HFF-Myc (cell line): ENCODE measurements around the gene TGM5.
A peak's percentile ranks its signal among the peaks of the same experiment; 100 is the strongest.

Experiments used
- DNase-seq: peaks from one replicate; pipeline ENCODE4 v3.0.0-alpha.2; 2011; ENCODE audit warnings: low read depth; ENCODE audit errors: extremely low read depth
- H3K4me3 ChIP-seq: replicated peaks from 2 replicates; pipeline ENCODE4 v1.5.1; 2011; ENCODE audit warnings: low read depth, mild to moderate bottlenecking, control low read depth, low read length
- TF ChIP-seq, protein P1 (sequence below): IDR thresholded peaks from 2 replicates; pipeline ENCODE4 v1.5.1; 2012; ENCODE audit warnings: mild to moderate bottlenecking, low read depth, low read length, control low read depth; ENCODE audit errors: missing control alignments

TGM5 gene

DNA sequence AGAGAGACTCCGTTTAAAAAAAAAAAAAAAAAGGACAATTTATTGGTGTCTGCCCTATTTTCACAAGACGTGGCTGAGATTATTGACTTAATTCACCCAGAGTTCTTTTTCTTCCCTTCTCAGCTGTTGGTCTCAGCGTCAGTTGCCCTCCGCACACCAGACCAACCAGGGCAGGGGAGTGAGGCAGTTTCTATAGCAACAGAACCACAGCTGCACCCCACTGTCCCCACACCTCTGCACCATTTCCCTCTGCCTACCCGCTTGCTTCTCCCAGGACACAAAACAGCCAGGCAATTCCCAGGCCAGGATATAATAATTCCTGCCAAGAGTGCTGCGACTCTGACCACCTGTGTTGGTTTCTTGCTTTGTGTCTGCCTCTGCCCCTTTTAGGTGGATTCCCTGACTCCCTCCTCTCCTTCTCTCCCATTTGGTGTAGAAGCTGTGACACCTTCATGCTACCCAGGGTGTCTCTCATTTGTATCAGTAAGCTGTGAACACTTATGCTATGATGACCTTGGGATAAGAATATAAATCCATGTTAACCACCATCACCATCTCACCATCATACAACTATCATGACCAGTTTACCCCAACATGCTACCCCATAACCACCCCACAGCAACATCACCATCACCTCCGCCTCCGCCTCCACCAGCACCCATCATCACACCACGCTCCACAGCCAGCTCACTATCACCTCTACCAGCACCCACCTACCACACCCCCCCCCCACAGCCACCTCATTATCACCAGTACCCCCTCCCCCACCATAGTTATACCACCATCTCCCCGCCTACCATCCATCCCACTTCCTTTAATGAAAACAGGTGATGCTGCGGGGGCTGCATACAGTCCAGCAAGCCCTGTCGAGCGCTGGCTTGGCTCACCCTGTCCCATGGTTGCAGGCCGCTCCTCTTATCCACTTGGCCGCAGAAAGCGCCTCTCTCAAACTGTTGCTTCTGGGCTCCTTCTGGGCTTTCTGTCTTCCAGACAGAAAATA, 46.5 kb downstream of the TGM5 start:
- TF ChIP-seq, protein P1, sequence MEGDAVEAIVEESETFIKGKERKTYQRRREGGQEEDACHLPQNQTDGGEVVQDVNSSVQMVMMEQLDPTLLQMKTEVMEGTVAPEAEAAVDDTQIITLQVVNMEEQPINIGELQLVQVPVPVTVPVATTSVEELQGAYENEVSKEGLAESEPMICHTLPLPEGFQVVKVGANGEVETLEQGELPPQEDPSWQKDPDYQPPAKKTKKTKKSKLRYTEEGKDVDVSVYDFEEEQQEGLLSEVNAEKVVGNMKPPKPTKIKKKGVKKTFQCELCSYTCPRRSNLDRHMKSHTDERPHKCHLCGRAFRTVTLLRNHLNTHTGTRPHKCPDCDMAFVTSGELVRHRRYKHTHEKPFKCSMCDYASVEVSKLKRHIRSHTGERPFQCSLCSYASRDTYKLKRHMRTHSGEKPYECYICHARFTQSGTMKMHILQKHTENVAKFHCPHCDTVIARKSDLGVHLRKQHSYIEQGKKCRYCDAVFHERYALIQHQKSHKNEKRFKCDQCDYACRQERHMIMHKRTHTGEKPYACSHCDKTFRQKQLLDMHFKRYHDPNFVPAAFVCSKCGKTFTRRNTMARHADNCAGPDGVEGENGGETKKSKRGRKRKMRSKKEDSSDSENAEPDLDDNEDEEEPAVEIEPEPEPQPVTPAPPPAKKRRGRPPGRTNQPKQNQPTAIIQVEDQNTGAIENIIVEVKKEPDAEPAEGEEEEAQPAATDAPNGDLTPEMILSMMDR: no peak
- DNase-seq: no peak
- H3K4me3 ChIP-seq: no peak overlapping the region

DNA sequence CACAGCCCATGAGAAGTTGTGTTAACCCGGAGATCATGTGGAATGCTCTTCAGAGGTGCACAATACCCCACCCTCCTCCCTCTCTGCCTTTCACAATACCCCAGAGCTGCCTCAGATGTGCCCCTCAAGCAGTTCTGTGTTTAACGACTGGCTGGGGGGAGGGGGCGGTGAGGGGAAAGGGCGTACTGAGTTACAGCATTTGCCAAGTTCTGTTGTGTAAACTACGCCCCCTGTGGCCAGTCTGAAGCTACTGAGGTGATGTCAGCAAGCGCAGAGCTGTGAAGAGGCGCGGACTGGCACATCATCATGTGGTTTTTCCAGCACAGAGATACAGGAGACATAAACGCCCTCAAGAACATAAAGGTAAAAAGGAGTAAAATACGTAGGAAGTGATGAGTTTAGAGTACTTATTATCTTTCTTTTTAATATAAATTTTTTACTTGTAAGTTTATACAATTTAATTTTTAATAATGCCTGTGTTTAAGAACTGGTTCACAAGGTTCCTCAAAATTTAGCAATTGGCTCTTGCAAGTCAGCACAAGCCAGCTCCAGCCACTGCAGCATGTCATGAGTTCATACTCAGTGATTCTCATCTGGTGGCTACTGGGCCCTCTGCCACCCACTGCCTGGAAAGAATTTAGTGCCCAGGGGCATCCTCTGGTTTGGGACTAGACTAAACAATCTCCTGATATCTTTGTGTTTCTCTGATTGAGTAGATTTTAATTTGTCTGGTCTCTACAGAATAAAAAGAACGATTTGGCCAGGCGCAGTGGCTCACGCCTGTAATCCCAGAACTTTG, 47.6 kb downstream of the TGM5 start:
- DNase-seq: peak; percentile 9
- TF ChIP-seq, protein P1: peak; percentile 38
- H3K4me3 ChIP-seq: no peak overlapping the region

DNA sequence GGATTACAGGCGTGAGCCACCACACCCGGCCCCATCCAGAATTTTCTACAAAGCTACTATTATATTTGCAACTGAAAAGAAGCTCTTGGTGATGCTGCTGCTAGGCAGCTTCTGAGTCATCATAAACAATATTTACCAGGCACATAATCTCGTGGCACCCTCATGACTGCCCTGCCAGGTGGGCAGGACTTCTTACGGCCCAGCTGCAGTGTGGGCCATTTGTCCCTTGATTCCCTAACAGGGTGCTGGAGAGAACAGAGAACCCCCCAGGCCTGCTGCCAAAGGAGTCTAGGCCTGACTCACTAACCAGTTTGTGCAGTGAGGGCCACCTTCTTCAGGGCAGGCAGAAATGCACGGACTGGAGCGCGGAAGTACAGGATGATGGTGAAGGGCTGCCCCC, 50.8 kb downstream of the TGM5 start:
- peak; percentile 14 for DNase-seq
- TF ChIP-seq, protein P1: no peak
- H3K4me3 ChIP-seq: no peak overlapping the region

DNA sequence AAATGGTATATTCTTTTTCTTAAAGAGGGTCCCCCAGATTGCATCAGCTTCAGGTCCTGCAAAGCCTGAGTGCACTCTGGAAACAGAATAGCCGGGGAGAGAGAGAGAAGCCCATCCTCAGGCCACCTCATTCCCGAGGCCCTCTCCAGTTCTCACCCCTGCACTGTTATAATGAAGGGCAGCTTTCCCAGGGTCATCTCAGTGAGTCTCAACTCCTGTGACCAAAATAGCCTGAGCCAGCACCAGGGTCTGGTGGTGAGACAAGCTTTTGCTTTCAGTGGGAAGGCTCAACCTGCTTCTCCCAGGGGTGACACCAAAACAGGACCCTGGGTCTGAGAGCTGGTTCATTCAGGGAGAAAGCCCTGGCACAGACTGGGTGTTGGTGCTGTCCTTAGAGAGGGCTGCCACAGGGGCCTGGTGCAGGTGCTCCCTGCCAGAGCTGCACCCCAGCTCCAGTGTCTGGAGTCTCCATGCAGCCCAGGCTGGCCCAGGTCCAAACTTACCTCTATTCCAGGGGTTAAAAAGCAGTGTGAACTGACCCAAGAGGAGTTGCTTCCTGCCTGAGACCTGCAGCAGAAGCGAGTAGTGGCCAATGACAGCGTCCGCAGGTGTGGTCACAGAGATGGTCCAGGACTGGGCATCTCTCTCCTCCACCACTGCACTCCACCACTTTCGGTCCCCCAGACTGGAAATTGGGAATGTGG, 52.0 kb downstream of the TGM5 start:
- DNase-seq: no peak
- TF ChIP-seq, protein P1: no peak
- no peak overlapping the region for H3K4me3 ChIP-seq

DNA sequence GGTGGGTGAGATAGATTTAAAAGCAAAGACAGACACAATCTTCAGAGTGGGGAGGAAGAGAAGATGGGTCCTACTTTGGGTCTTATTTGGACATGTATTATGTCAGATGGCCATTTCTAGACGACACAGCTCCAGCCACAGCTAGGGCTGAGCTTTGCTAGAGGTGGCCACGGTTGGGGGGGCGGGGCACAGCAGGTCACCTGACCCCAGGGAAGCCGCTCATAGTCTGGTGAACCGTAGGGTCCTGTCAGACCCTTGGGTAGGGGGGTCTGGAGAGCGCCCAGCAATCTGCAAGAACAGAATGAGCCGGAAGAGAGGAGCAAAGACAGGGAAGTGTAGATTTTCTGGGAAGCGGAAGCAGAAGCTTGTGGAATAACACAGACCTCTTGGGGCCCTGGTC, 52.6 kb downstream of the TGM5 start:
- H3K4me3 ChIP-seq: no peak overlapping the region
- no peak for DNase-seq
- TF ChIP-seq, protein P1: no peak

GRCh38 chr15:43213466-43213865, 53.3 kb downstream of the TGM5 start:
- no peak for DNase-seq
- H3K4me3 ChIP-seq: no peak overlapping the region
- TF ChIP-seq, protein P1: no peak
